ENCODE measurements around the gene FGB. TPM values are rescaled to one million over a fixed set of nuclear protein-coding genes. Genes with fewer than 3 reads are reported as not detected.

Gene FGB
- total and polyA plus RNA-seq, 12 donors = 1.2 TPM; not detected in 11

GRCh38 chr4:154573190-154573870 lies 10.5 kb downstream of the FGB start:
- no peaks in the 10 kb centered on the region for H3K4me1 ChIP-seq
- H3K9me3 ChIP-seq = no peaks in the 10 kb centered on the region
- H3K36me3 ChIP-seq = no peaks in the 10 kb centered on the region
- TF ChIP-seq, protein P1, sequence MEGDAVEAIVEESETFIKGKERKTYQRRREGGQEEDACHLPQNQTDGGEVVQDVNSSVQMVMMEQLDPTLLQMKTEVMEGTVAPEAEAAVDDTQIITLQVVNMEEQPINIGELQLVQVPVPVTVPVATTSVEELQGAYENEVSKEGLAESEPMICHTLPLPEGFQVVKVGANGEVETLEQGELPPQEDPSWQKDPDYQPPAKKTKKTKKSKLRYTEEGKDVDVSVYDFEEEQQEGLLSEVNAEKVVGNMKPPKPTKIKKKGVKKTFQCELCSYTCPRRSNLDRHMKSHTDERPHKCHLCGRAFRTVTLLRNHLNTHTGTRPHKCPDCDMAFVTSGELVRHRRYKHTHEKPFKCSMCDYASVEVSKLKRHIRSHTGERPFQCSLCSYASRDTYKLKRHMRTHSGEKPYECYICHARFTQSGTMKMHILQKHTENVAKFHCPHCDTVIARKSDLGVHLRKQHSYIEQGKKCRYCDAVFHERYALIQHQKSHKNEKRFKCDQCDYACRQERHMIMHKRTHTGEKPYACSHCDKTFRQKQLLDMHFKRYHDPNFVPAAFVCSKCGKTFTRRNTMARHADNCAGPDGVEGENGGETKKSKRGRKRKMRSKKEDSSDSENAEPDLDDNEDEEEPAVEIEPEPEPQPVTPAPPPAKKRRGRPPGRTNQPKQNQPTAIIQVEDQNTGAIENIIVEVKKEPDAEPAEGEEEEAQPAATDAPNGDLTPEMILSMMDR (IDR thresholded peaks at IDR 0.05) = no peak
- ATAC-seq (no peak), DNase-seq (no peak)
- H3K27me3 ChIP-seq = peaks cover 0 to 25% (median 10%) of the 10 kb centered on the region in 7 donors
- intact Hi-C loops (cut with DNase I) = no loop called here
- H3K27ac ChIP-seq = no peak overlapping the region
- no peak overlapping the region for H3K4me3 ChIP-seq
- WGBS, 2 donors = 78 to 89% methylated on average over 5 of the region's 5 CpGs

DNA sequence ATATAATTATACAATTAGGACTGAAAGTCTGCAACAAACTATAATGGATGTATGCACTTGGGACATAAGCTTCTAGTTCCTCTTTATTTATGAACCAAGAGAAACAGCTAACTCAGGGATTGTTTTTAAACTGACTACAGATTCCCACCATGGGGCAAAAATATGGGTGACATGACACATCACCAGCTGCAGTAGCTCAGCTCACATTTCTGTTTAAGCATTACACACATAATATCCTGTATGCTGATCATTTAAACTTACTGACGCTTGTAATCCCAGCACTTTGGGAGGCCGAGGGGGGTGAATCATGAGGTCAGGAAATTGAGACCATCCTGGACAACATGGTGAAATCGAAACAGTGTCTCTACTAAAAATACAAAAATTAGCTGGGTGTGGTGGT lies 11.5 kb downstream of the FGB start:
- intact Hi-C loops (cut with DNase I) = no loop called here
- Histone ChIP-seq H3K27ac (no peak overlapping the region), H3K9me3 (no peaks in the 10 kb centered on the region), H3K4me3 (no peak overlapping the region), H3K4me1 (no peaks in the 10 kb centered on the region), H3K36me3 (no peaks in the 10 kb centered on the region), H3K27me3 (peaks cover 0 to 25% (median 10%) of the 10 kb centered on the region in 7 donors)
- TF ChIP-seq, protein P1 (IDR thresholded peaks at IDR 0.05) = no peak
- 79 to 80% methylated on average over 3 of the region's 3 CpGs for WGBS, 2 donors
- ATAC-seq (no peak), DNase-seq (no peak)

DNA sequence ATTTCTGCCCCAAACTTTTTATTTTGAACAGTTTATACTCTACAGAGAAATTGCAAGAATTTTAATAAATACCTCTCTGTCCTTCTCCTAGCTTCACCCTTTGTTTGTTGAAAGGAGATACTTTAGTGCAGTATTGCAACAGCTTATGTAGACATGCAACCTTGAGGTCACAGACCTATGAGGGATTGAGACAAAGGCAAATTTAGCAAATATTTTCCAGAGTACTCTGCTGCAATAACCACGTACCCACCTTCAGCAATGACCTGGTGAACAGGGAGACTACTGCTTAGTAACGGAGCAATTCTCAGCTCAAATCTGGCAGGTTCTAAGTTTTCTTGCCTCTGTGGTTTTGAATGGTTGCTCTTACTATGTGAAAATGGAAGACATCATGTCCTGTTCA lies 14.5 kb downstream of the FGB start:
- intact Hi-C loops (cut with DNase I) = no loop called here
- WGBS, 2 donors = 80 to 81% methylated on average over 2 of the region's 2 CpGs
- Histone ChIP-seq H3K27ac (no peak overlapping the region), H3K27me3 (peaks cover 0 to 29% (median 10%) of the 10 kb centered on the region in 7 donors), H3K9me3 (no peaks in the 10 kb centered on the region), H3K36me3 (no peaks in the 10 kb centered on the region), H3K4me3 (no peak overlapping the region), H3K4me1 (no peaks in the 10 kb centered on the region)
- ATAC-seq = no peak
- TF ChIP-seq, protein P1 (IDR thresholded peaks at IDR 0.05) = no peak
- DNase-seq = no peak

GRCh38 chr4:154578919-154579318 lies 16.1 kb downstream of the FGB start:
- Histone ChIP-seq H3K4me3 (no peak overlapping the region), H3K4me1 (no peaks in the 10 kb centered on the region), H3K27ac (no peak overlapping the region), H3K36me3 (no peaks in the 10 kb centered on the region), H3K27me3 (peaks cover 0 to 29% (median 10%) of the 10 kb centered on the region in 7 donors), H3K9me3 (no peaks in the 10 kb centered on the region)
- intact Hi-C loops (cut with DNase I) = no loop called here
- 70 to 77% methylated on average over 1 of the region's 1 CpG for WGBS, 2 donors
- ATAC-seq (no peak), DNase-seq (no peak)
- TF ChIP-seq, protein P1 (IDR thresholded peaks at IDR 0.05) = no peak
